WERI-Rb-1 (cell line): ENCODE results near the gene COL23A1.

Experiments used
- DNase-seq: peaks from one replicate; pipeline ENCODE4 v3.0.0-alpha.2; 2020
- H3K27ac ChIP-seq: fragments of 250-450 bp; sonication (Bioruptor Pico); 2 replicates; pipeline ENCODE4 v1.5.1; 2020; ENCODE audit warnings: mild to moderate bottlenecking, moderate library complexity
- H3K27me3 ChIP-seq: fragments of 250-450 bp; sonication (Bioruptor Pico); 2 replicates; pipeline ENCODE4 v1.5.1; 2021; ENCODE audit warnings: mild to moderate bottlenecking, low read depth, moderate library complexity; ENCODE audit not compliant: insufficient read depth, severe bottlenecking
- H3K36me3 ChIP-seq: fragments of 250-450 bp; sonication (Bioruptor Pico); 2 replicates; pipeline ENCODE4 v1.5.1; 2020; ENCODE audit warnings: mild to moderate bottlenecking, moderate library complexity
- H3K4me3 ChIP-seq: 2 replicates; pipeline ENCODE4 v1.5.1; 2011; ENCODE audit warnings: low read depth, mild to moderate bottlenecking, control low read depth, low read length
- H3K9me3 ChIP-seq: fragments of 250-450 bp; sonication (Bioruptor Pico); 2 replicates; pipeline ENCODE4 v1.5.1; 2021; ENCODE audit warnings: mild to moderate bottlenecking, moderate library complexity; ENCODE audit not compliant: severe bottlenecking
- TF ChIP-seq, protein P1 (sequence below): IDR thresholded peaks from 2 replicates; pipeline ENCODE4 v1.5.1; 2011; ENCODE audit warnings: low read depth, mild to moderate bottlenecking, control low read depth, inconsistent platforms, low read length

COL23A1 gene

DNA sequence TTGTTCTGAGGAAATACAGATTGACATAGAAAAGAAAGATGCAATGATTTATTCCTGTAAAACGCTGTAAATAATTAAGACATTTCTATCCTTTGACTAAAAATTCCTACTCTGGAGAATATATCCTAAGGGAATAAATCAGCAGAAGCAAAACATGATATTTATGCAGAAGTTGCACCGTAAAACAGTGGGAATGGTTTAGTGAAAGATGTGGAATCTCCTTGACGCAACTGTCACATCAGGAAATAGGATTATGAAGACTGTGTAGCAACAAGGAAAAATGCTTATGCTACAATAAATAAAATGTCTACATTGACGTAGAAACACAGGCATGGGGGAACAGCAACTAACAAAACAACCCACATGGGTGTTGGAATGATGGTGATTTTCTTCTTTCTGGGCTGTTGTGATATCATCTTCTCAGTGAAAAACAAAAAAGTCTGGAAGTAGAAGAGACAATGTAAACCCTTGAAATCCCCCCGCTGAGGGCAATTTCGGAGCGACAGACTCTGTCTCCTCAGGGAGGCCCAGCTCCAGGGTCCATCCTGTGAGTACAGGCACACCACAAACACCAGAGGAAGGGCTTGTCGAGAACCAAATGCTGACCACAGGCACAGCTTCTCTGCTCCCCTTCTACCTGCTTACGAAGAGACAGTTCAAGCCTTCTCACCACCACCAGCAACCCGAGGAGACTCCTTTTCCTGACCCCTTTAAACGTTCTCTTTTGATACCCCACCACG is 25.2 kb downstream of the COL23A1 start:
- no peaks in the 10 kb centered on the region for H3K9me3 ChIP-seq
- no peaks in the 10 kb centered on the region for H3K36me3 ChIP-seq
- H3K4me3 ChIP-seq, result no peak overlapping the region
- no peak overlapping the region for H3K27ac ChIP-seq
- TF ChIP-seq, protein P1, sequence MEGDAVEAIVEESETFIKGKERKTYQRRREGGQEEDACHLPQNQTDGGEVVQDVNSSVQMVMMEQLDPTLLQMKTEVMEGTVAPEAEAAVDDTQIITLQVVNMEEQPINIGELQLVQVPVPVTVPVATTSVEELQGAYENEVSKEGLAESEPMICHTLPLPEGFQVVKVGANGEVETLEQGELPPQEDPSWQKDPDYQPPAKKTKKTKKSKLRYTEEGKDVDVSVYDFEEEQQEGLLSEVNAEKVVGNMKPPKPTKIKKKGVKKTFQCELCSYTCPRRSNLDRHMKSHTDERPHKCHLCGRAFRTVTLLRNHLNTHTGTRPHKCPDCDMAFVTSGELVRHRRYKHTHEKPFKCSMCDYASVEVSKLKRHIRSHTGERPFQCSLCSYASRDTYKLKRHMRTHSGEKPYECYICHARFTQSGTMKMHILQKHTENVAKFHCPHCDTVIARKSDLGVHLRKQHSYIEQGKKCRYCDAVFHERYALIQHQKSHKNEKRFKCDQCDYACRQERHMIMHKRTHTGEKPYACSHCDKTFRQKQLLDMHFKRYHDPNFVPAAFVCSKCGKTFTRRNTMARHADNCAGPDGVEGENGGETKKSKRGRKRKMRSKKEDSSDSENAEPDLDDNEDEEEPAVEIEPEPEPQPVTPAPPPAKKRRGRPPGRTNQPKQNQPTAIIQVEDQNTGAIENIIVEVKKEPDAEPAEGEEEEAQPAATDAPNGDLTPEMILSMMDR, result no peak
- no peak for DNase-seq
- no peaks in the 10 kb centered on the region for H3K27me3 ChIP-seq

DNA sequence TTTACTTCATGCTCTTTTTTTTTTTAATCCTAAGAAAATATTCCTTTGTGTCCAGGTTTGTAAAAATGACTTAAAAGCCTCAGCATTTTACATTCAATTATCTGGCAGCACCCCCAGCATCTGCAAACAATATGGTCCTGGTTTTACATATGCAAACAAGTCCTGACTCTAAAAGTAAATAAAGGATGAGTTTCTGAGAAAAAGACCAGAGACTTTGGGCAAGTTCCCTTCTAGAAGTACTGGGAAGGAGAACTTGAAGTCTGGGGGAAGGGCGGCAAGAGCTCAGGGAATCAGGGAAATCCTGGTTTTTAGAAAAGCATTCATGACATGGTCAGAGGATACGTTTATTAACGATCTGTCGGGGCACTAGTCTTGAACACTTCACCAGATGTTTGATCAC is 25.8 kb downstream of the COL23A1 start:
- Histone ChIP-seq H3K4me3 (no peak overlapping the region), H3K27me3 (no peaks in the 10 kb centered on the region), H3K27ac (no peak overlapping the region), H3K9me3 (no peaks in the 10 kb centered on the region), H3K36me3 (no peaks in the 10 kb centered on the region)
- no peak for DNase-seq
- TF ChIP-seq, protein P1, result no peak

DNA sequence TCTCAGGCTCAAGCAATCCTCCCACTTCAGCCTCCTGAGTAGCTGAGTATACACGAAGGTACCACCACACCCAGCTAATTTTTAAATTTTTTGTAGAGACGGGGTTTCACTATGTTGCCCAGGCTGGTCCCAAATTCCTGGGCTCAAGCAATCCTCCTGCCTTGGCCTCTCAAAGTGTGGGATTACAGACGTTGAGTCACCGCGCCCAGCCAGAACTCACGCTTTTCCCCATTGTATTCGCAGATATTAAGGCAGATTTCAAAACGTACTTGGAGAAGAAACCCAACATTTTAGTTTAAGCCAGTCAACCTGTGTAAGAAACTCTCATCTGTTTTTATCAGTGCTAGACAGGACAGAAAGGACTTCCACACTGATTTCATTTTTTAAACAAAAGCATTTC is 26.6 kb downstream of the COL23A1 start:
- Histone ChIP-seq H3K9me3 (no peaks in the 10 kb centered on the region), H3K36me3 (no peaks in the 10 kb centered on the region), H3K27me3 (no peaks in the 10 kb centered on the region), H3K27ac (no peak overlapping the region), H3K4me3 (no peak overlapping the region)
- no peak for DNase-seq
- TF ChIP-seq, protein P1, result no peak

DNA sequence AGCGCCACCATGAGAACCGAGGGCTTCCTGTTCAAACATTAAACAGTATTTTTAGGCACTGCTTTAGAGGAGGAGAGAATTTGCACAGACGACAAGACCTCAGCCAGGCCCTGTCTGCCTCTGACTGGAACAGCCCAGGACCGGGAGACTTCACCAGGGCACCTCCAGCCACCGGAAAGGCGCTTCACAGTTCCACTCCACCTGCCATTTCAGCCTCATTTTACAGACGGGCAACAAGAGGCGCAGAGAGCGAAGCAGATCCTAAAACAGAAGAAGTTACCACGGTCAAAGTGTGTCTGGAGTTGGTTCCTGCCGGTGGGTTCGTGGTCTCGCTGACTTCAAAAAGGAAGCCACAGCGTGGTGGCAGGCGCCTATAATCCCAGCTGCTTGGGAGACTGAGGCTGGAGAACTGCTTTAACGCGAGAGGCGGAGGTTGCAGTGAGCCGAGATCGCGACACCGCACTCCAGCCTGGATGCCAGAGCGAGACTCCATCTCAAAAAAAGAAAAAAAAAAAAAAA is 28.4 kb downstream of the COL23A1 start:
- H3K4me3 ChIP-seq, result no peak overlapping the region
- H3K9me3 ChIP-seq, result no peaks in the 10 kb centered on the region
- H3K27ac ChIP-seq, result no peak overlapping the region
- TF ChIP-seq, protein P1, result no peak
- no peaks in the 10 kb centered on the region for H3K36me3 ChIP-seq
- no peaks in the 10 kb centered on the region for H3K27me3 ChIP-seq
- no peak for DNase-seq

DNA sequence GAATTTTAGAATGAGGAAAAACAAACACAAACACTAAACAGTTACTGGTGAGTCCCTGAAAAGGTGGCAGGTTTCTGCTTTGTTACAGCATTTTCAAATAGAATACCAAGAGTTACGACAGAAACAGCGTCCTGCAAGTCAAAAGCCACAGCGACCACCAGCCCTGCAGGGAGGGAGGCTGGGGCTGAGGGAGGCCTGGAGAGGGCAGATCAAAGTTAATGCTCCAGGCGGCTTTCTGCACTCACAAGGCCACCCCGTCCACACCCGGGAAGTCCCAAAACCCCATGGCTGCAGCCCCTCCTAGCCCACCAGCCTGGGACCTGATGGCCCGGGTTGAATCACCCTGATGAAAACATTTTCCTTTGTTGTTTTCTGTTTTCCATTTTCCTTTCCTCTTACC is 29.3 kb downstream of the COL23A1 start:
- Histone ChIP-seq H3K4me3 (no peak overlapping the region), H3K27me3 (no peaks in the 10 kb centered on the region), H3K27ac (no peak overlapping the region), H3K9me3 (no peaks in the 10 kb centered on the region), H3K36me3 (no peaks in the 10 kb centered on the region)
- no peak for DNase-seq
- TF ChIP-seq, protein P1, result no peak

DNA sequence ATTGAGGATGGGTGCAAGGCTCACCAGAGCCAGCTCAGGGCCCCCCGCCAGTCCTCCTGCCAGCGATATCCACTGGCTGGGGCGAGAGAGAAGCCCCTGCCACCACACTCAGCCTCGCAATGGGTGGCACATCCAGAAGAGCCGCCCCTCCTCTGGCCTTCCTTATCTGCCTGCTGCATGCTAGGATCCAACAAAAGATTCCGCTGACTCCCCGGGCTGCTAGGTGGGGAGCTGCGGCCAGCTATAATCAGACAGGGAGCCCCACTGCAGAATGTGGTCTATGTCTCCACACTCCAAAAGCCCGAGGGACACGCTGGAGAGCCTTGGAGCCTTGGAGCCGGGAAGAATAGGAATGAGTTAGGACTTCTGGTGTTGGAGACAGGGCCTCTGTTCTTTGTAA is 32.8 kb downstream of the COL23A1 start:
- no peak overlapping the region for H3K27ac ChIP-seq
- H3K27me3 ChIP-seq, result no peaks in the 10 kb centered on the region
- TF ChIP-seq, protein P1, result no peak
- no peaks in the 10 kb centered on the region for H3K36me3 ChIP-seq
- H3K9me3 ChIP-seq, result no peaks in the 10 kb centered on the region
- DNase-seq, result no peak
- H3K4me3 ChIP-seq, result no peak overlapping the region
